Left hindlimb (tissue), 1 donor: ENCODE data around the gene PAX7.

Source experiments
- DNase-seq: peaks from one replicate; pipeline ENCODE4 v3.0.0-alpha.2; 2018

The PAX7 gene

GRCh38 chr1:18619467-18619835, 11.2 kb upstream of the PAX7 start:
- no peak for DNase-seq

GRCh38 chr1:18628511-18628910, 2.1 kb upstream of the PAX7 start:
- DNase-seq, result no peak

- DNase-seq, result no peak
Observed at GRCh38 chr1:18629659-18630510, 761 bp upstream of the PAX7 start.

- no peak for DNase-seq
Observed at GRCh38 chr1:18631496-18632217, 1.0 kb downstream of the PAX7 start.

GRCh38 chr1:18632218-18632588, 1.6 kb downstream of the PAX7 start:
- DNase-seq, result no peak

GRCh38 chr1:18632783-18633421, 2.3 kb downstream of the PAX7 start:
- no peak for DNase-seq

GRCh38 chr1:18633422-18634155, 2.9 kb downstream of the PAX7 start:
- DNase-seq, result no peak

- no peak for DNase-seq
Observed at GRCh38 chr1:18634276-18634675, 3.6 kb downstream of the PAX7 start.

GRCh38 chr1:18635070-18635577, 4.5 kb downstream of the PAX7 start:
- no peak for DNase-seq

- DNase-seq, result no peak
Observed at GRCh38 chr1:18635891-18636595, 5.4 kb downstream of the PAX7 start.

GRCh38 chr1:18636596-18637508, 6.2 kb downstream of the PAX7 start:
- no peak for DNase-seq

GRCh38 chr1:18637511-18637960, 6.9 kb downstream of the PAX7 start:
- no peak for DNase-seq

GRCh38 chr1:18637962-18638834, 7.6 kb downstream of the PAX7 start:
- no peak for DNase-seq

- DNase-seq, result no peak
Observed at GRCh38 chr1:18638835-18639364, 8.3 kb downstream of the PAX7 start.

GRCh38 chr1:18639368-18640055, 8.9 kb downstream of the PAX7 start:
- DNase-seq, result no peak

GRCh38 chr1:18640228-18641004, 9.8 kb downstream of the PAX7 start:
- DNase-seq, result no peak

GRCh38 chr1:18641005-18641941, 10.6 kb downstream of the PAX7 start:
- DNase-seq, result no peak
